NCI-H1436 (cell line): ENCODE measurements around the gene TAOK2.
"Not testable (repeated sequence)": the region's sequence is repeated elsewhere in the genome, so short reads cannot be mapped to it uniquely, and the experiment has no call there.

Experiments
- DNase-seq: peaks from one replicate; lab custom pipeline; 2025; lab: John Stamatoyannopoulos, UW

TAOK2 gene

DNA sequence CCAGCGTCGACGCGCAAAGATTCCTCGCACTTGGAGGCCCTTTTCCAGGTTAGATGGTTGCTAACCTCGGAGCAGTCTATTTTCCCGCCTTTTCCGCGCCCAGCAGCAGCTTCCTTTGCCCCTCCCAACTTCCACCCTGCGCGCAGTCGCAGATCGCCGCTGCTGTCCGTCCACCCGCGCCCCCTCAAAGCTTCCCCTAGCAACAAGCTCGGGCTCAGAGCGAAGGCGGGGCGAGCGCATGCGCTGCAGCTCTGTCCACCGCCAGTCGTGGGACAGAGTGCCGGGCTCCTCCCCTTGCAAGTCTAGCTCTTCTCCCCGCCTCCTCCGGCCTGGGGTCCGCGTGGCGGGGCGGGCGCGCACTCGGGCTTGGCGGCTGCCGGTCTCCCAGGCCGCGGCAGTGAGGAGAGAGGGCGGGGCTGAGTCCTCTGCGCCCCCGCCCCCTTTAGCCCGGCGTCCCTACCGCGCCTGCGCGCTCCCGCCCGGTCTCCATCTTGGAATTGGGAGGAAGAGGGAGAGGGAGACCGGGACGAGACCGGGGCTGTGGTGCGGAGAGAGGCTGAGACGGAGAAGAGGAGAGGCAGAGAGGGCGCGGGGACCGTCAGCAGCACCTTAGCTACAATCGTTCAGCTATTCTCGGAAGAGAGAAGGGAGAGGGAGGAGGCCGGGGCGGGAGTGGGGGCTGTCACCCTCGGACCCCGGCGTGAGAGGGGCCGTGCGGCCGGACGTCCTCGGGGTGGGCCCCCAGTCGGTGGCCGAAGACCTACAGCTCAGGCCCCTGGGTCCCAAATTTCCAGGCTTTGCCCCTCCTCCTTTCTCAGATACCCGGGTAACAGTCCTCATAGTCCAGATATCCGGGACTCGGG is at the start of gene TAOK2:
Gene TAOK2 (plus strand): TSS at position 485 of the 863 bp plus-strand sequence. CDS start 3,905 bp downstream, outside the sequence.
- DNase-seq: peak; percentile 98

DNA sequence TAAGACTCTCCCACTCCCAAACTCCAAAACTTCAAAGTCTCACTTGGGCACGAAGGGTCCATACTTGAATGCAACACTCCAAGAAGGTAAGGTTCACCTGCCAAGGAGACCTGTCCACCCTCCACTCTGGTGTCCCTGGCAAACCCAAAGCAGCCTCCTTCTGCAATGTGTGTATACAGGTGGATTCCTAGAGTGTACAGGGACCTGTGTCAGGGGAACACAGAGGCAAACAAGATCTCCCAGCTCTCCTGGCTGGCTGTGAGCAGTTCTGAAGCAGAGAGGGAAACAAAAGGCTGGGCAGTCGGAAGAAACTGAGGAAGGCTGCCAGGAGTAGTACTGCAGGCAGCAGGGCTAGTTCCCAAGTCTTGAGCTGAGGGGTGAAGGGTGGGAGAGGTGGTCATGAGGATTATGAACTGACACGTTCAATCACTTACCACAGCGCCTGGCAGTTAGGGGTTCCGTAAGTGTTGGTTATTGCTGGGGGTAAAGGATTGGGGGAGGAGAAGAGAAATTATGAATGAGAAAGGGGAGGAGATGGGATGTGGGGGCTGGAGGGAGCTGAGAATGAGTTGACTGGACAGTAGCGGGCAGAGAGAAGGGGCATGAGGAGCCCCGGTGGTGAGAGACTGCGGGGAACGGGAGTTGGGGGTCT is 48.4 kb upstream of the TAOK2 start:
- no peak for DNase-seq

DNA sequence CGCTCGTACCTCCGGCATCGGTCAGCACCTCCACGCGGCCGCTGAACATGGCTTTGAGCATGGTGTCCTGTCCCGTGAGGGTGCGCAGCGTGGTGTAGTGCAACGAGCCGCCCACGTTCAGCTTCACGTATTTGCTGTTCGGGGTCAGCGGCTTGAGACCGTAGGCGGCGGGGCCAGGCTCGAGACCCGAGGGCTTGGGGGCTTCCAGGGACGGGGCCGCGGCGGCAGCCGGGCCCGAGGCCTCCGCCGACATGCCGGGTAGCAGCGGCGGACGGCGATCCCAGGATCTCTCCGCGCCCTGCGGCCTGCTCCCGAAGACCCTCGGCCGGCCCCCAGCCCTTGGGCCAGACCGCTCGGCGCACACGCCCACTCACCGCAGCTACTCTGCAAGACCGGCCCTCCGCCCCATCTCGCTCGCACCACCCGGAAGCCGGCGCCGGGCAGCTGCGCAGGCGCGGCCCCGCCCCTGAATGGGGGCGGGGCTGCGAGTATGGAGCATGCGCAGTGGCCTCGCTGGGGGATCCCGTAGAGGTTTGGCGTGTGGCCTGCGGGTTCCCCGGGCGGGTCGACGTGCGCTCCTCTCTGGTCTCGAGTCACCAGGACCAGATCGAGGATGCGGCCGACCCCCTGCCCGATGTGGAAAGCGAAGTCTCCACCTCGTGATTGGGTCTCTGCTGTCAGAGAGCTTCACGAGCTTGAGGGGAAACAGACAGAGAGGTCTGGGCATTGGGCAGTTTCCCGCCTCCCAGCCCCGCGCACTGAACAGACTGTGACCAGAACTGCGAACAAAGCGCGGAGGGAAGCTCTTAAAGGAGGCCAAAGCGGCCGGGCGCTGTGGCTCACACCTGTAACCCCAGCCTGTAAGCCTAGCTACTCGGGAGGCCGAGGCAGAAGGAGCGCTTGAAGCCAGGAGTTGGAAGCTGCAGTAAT is 47.6 kb upstream of the TAOK2 start, which contains the start of gene KCTD13:
Gene KCTD13 (minus strand): TSS at position 446 of the 930 bp plus-strand sequence. CDS start 193 bp downstream, at position 253.
- peak; percentile 65 for DNase-seq

DNA sequence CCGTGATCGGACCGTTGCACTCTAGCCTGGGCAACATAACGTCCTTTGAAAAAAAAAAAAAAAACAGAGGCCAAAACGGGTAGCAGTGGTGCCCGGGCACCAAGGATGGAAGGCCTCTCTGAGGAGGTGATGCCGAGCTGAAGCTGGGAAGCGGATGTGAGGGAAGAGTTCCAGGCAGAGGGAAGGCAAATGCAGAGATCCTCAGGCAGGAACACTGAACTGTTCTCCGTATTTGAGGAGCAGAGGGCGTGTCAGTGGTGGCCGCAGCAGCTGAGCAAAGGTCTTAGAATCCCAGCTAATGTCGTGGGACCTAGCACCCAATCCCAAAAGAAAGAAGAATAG is 47.0 kb upstream of the TAOK2 start:
- no peak for DNase-seq

DNA sequence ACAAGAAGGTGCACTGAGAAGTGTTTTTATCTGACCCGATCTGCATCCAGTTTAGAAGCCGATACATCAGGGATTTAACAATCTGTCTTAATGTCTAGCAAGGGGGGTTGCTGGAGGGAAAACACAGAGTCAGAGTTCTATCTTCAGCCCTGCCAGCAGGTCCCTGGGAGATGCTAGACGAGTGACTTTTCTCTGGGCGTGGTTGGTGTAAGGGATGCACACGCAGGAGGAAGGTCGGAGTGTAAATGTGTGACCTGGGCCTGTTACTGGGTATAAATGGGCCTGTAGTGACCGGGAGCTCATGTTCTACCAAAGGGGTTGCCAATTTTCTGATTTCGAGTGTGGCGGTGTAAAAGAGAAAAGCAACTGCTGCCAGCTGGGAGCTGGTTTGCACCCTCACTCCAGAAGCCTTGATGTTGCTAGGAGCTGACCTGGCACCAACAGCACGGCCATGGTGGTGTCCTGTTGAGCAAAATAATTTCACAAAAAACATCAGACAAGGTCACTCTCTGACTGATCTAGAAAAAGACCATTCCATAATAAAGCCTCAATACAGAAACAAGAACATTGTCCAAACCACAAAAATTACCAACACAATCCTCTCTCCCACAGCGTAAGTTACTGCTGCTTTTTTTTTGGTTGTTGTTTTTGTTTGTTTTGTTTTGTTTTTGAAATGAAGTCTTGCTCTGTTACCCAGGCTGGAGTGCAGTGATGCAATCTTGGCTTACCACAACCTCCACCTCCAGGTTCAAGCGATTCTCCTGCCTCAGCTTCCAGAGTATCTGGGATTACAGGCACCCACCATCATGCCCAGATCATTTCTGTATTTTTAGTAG is 46.4 kb upstream of the TAOK2 start:
- no peak for DNase-seq

DNA sequence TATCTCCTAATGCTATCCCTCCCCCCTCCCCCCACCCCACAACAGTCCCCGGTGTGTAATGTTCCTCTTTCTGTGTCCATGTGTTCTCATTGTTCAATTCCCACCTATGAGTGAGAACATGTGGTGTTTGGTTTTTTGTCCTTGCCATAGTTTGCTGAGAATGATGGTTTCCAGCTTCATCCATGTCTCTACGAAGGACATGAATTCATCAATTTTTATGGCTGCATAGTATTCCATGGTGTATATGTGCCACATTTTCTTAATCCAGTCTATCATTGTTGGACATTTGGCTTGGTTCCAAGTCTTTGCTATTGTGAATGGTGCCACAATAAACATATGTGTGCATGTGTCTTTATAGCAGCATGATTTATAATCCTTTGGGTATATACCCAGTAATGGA is 41.9 kb upstream of the TAOK2 start:
- DNase-seq: not testable (repeated sequence)

DNA sequence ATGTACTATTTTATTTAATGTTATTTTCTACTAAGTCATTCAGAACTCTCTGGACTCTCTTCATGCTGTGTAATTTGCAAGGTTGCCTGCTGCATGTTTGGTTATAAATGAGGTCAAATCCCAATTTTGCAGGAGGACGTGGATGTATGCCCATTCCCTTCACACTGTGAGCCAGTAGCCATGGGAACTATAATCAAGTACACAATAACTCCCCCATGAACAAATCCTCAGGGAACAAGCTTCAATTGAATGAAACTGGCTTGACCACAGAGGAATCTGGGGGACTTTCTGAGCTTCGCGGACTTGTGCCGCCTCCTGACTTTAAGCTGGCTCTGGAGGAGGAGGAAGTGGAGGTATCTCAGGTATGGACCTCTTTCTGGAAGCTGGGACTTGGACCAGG is 33.0 kb upstream of the TAOK2 start:
- no peak for DNase-seq

DNA sequence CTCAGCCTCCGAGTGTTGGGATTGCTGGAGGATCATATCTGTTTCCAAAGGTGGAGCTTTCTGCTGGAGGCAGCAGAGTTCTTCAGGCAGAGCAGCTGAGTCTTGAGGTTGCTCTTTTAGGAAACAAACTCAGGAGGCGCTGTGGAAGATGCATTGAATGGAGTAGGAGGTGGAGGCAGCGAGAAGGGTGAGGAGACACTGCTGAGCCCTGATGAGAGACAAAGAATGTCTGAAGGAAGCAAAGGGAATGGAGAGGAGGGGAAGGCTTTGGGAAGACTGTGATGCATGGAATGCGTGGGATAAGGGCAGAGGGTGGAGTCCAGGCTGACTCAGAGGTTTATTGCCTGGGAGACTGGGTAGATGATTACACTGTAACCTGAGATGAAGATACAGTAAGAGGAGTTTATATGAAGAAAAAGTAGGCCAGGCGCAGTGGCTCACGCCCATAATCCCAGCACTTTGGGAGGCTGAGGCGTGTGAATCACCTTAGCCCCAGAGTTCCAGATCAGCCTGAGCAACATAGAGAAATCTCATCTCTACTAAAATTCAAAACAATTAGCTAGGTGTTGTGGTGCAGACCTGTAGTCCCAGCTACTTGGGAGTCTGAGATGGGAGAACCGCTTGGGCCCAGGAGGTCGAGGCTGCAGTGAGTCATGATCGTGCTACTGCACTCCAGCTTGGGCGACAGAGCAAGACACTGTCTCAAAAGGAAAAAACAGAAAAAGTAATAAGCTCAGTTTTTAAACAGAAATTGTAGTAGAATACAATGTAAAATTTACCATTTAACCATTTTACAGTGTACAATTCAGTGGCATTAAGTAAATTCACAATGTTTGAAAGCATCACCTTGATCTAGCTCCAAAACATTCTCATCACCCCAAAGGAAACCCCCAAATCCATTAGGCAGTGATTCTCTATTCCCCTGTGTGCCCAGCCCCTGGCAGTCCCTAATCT is 29.5 kb upstream of the TAOK2 start:
- peak; percentile 31 for DNase-seq

DNA sequence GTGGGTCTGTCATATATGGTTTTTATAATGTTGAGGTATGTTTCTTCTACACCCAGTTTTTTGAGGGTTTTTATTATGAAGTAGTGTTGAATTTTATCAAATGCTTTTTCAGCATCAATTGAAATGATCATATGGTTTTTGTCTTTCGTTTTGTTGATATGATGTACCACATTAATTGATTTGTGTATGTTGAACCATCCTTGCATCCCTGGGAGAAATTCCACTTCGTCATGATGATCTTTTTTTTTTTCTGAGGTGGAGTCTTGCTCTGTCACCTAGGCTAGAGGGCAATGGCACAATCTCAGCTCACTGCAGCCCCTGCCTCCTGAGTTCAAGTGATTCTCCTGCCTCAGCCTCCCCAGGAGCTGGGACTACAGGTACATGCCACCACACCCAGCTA is 25.8 kb upstream of the TAOK2 start:
- DNase-seq: no peak

DNA sequence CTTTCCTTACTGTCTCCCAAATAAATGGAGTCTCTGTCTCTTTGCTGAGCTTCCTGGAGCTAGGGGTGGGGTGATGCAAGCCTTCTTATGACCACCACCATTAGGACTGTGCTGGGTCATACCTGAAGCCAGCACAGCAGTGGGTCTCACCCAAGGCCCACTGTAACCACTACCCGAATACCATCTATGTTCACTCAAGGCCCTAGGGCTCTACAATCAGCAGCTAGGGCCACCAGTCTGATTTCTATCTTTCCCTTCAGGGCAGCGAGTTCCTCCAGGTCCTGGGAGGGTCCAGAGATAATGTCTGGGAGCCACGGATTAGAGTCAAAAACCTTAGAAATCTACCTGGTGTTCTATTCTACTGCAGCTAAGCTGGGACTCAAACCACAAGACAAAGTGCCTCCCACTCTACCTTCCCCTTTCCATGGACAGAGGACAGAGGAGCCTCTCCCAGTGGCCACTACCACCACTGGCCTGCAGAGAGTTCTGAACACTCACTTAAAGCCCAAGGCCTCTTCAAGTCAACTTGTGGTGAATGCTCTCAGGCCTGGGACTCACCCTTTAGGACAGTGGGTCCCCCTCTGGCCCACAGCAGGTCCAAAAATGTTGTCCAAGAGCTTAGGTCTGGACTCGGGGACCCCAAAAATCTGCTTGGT is 22.7 kb upstream of the TAOK2 start:
- DNase-seq: no peak

DNA sequence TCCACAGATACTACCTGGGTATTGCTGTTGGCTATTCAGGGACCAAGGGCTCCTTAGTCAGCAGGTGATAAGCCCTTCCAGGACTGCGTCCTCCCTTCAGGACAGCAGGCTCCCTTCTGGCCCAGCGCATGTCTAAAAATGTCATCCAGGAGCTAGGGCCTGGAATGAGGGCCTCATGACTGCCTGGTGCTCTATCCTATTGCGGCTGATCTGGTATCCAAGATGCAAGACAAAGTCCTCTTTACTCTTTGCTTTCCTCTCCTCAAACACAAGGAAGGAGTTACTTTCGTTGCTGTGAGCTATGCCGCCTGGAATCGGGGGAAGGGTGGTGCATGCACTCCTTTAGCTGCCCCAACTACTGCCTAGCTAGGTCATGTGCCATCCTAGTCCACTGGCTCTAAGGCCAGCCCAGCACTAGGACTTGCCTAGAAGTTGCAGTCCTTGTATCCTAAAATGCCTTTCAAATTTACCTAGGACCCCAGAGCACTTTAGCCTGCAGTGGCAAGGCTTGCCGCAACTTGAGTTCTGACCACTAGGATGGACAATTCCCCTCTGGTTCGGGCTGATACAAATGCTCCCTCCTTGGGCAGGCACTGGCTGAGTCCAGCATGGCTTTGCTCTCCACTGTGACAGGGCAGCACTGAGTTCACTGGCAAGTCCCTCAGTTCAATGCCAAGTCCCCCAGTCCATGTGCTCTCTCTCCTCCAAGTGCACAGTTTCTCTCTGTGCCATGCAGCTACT is 21.9 kb upstream of the TAOK2 start:
- DNase-seq: no peak

DNA sequence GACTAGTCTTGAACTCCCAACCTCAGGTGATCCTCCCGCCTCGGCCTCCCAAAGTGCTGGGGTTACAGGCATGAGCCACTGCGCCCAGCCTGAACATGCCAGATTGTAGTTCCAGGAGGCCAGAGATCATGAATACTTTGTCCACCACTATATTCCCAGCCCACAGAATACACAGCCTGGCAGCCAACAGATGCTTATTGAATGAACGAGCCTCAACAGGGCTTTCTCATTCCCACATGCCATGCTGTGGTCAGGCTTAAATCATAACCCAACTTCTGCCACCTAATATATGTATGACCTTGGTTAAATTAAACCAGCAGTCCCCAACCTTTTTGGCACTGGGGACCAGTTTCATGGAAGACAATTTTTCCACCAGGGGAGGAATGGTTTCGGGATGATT is 14.9 kb upstream of the TAOK2 start:
- no peak for DNase-seq

DNA sequence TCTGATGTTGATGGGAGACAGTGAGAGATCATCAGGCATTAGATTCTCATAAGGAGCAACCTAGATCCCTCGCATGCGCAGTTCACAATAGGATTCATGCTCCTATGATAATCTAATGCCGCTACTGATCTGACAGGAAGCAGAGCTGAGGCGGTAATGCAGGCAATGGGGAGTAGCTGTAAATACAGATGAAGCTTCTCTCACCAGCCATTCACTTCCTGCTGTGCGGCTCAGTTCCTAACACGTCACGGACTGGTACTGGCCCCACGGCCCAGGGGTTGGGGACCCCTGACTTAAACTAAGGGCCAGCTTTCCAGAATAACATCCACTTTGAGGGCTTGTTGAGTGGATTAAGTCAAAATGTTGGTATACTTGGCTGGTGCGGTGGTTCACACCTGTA is 14.4 kb upstream of the TAOK2 start:
- DNase-seq: no peak

DNA sequence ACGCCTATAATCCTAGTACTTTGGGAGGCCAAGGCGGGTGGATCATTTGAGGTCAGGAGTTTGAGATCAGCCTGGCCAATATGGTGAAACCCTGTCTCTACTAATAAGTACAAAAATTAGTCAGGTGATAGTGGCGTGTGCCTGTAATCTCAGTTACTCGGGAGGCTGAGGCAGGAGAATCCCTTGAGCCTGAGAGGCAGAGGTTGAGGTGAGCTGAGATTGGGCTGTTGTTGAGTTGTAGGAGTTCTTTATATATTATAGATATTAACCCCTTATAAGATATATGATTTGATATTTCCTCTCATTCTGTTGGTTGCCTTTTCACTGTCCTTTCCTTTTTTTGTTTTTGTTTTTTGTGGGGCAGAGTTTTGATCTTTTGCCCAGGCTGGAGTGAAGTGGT is 13.8 kb upstream of the TAOK2 start:
- not testable (repeated sequence) for DNase-seq

DNA sequence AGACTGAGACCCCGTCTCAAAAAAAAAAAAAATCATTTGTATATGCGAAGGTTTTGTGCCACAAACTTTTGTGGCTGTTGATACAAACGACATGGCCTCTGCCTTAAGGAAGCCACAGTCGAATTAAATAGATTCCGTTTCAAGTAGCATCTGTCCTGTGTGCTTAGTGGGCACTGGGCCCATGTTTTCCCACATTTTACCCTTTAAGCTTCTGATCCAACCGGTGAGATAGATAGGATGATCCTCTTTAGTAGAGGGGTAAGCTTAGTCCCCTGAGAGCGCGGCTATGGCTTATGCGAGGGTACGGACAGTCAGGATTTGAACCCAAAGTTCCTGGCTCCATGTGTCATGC is 12.6 kb upstream of the TAOK2 start:
- no peak for DNase-seq

DNA sequence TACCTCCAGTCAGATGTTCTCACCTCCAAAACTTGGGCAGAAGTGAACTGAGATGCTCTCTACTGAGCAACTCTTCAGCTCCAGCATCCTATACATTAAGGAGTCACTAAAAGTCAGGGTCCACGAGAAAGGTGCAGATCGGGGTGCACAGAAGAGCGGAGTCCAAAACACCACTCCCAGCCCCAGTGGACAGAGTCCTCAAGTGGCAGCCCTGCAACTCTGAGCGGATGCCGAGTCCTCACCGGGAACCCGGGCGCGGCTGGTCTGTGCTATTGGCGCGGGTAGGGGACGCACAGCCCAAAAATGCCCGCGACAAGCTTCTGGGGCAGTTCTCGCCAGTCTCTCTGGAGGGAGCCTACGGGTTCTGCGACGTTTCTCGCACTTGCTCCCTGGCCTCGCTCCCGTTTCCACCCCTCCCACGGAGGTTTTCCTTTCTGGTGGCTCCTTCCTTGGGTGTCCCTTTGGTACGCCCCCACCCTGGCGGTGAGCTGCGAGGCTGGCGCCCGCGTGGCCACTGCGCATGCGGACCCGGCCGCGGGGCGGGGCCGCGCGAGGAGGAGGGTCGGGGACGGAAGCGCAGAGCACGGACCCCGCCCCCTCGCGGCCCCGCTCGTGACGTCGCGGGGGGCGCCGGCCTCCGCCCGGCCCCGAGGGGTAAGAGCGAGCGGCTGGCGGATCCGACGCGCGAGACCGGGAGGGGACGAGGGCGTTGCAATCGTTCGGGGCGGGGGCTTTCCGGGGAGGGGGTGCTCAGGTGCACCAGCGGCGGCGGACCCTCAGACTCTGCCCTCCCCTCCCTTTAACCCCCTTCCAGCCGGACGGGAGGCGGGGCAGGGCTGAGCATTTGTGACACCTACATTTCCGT is 12.0 kb upstream of the TAOK2 start, which contains the start of gene TMEM219:
Gene TMEM219 (plus strand): TSS at position 601 of the 865 bp plus-strand sequence. CDS start 1,065 bp downstream, outside the sequence.
- DNase-seq: peak; percentile 82

DNA sequence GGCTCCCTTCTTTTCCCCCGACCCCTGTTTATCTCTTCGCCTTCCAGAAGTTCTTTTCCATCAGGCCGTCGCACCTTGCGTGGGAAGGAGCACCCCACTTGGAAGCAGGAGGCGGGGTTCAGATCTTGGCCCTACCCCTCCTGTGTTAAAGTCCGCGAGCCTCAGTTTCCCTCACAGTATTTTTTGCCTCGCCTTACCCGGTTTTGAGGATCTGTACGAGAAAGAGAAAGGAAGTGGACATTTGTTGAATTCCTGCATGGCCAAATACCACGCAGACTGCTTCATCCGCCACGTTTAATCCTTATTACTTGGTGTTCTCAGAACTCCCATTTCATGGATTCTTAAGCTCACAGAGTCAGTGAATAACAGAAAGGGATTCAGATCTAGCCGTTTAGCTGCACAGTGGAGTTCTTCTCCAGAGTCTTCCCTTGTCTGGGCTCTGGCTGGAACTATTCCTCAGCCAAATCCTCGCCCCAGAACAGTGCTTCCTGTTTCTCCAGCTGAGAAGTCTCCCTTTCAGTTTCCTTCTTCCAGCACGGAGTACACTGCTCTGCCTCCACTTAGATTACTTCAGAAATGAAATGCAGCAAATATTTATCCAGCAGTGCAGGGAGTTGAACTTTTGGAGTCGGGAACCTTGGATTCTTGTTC is 11.2 kb upstream of the TAOK2 start:
- no peak for DNase-seq
